Activated CD4-positive, alpha-beta T cell treated with anti-CD3 and anti-CD28 coated beads, Interleukin-2, amount 10 ng/mL, durations not matched to agents 7 days and 5 days (primary cell): ENCODE data around the gene ELMO2. TPM values are rescaled to one million over a fixed set of nuclear protein-coding genes. Genes with fewer than 3 reads are reported as not detected.
A peak's percentile ranks its signal among the peaks of the same experiment; 100 is the strongest.
"Not testable (repeated sequence)": the region's sequence is repeated elsewhere in the genome, so short reads cannot be mapped to it uniquely, and the experiment has no call there.

Experiments used
- CTCF ChIA-PET: fragments of 350-600 bp; sonication (Branson Sonifier 250); formaldehyde crosslinking; loops from one replicate; lab custom pipeline; 2021; ENCODE audit warnings: antibody characterized with exemption; lab: Charles Lee
- POLR2A ChIA-PET: fragments of 350-600 bp; sonication (Branson Sonifier 250); formaldehyde crosslinking; loops from one replicate; lab custom pipeline; 2021; ENCODE audit warnings: antibody characterized with exemption; lab: Charles Lee
- DNase-seq: peaks from one replicate; pipeline ENCODE4 v3.0.0-alpha.2; 2020
- H3K27ac Mint-ChIP-seq: one replicate; pipeline ENCODE4 v1.8.0; 2021; ENCODE audit warnings: mild to moderate bottlenecking, moderate library complexity, mixed read lengths
- H3K27me3 Mint-ChIP-seq: one replicate; pipeline ENCODE4 v1.8.0; 2021; ENCODE audit warnings: mixed read lengths
- H3K36me3 Mint-ChIP-seq: one replicate; pipeline ENCODE4 v1.8.0; 2021; ENCODE audit warnings: low read depth, mixed read lengths
- H3K4me1 Mint-ChIP-seq: one replicate; pipeline ENCODE4 v1.8.0; 2021; ENCODE audit warnings: mixed read lengths
- H3K4me3 Mint-ChIP-seq: one replicate; pipeline ENCODE4 v1.8.0; 2021; ENCODE audit warnings: mild to moderate bottlenecking, moderate library complexity, mixed read lengths
- H3K9me3 Mint-ChIP-seq: one replicate; pipeline ENCODE4 v1.8.0; 2021; ENCODE audit warnings: mixed read lengths
- total RNA-seq, 2 experiments: library from RNA; stranded (reverse); gene quantifications; one replicate each; pipeline ENCODE4 v1.2.3, GENCODE V29; 2021

Gene ELMO2
- total RNA-seq, 2 experiments from 2014 or later = 71.3 to 75.2 TPM

- Mint-ChIP-seq H3K4me1 (peaks cover 72% of the 10 kb centered on the region), H3K36me3 (peaks cover 46% of the 10 kb centered on the region), H3K27me3 (no peaks in the 10 kb centered on the region), H3K9me3 (no peaks in the 10 kb centered on the region), H3K4me3 (peak overlapping the region; percentile 65), H3K27ac (peak overlapping the region; percentile 93)
- ChIA-PET POLR2A (interaction anchor here (0.6 kb wide), 2 partner anchors 37 to 544 kb away, joined by 3 read pairs; no protein-coding TSS in a partner anchor), CTCF (interaction anchor here (0.8 to 2.0 kb wide), 6 partner anchors 12 to 110 kb away, joined by 3 to 7 read pairs (median 3); no protein-coding TSS in a partner anchor)
- peak; percentile 62 for DNase-seq
These were observed 5.5 kb downstream of the ELMO2 start for GRCh38 chr20:46400828-46401477.

GRCh38 chr20:46400253-46400652 is 6.2 kb downstream of the ELMO2 start:
- H3K4me3 Mint-ChIP-seq = peak overlapping the region; percentile 65
- CTCF ChIA-PET = interaction anchor here (0.8 to 2.0 kb wide), 3 partner anchors 11 to 31 kb away, joined by 3 to 7 read pairs (median 4); no protein-coding TSS in a partner anchor
- POLR2A ChIA-PET = no interaction called here

GRCh38 chr20:46399401-46399800 is 7.0 kb downstream of the ELMO2 start:
- H3K36me3 Mint-ChIP-seq = peaks cover 44% of the 10 kb centered on the region
- no peak for DNase-seq
- peak overlapping the region; percentile 33 for H3K4me3 Mint-ChIP-seq

More at GRCh38 chr20:46400253-46400652, 6.2 kb downstream of the ELMO2 start:
- Mint-ChIP-seq H3K4me1 (peaks cover 73% of the 10 kb centered on the region), H3K9me3 (no peaks in the 10 kb centered on the region), H3K27me3 (no peaks in the 10 kb centered on the region), H3K27ac (peak overlapping the region; percentile 93), H3K36me3 (peaks cover 49% of the 10 kb centered on the region)
- DNase-seq = no peak

GRCh38 chr20:46398963-46399362 is 7.5 kb downstream of the ELMO2 start:
- H3K9me3 Mint-ChIP-seq = no peaks in the 10 kb centered on the region
- peak overlapping the region; percentile 15 for H3K4me3 Mint-ChIP-seq
- peaks cover 46% of the 10 kb centered on the region for H3K36me3 Mint-ChIP-seq
- no peak for DNase-seq
- peak overlapping the region; percentile 86 for H3K27ac Mint-ChIP-seq
- CTCF ChIA-PET = no interaction called here
- H3K4me1 Mint-ChIP-seq = peaks cover 63% of the 10 kb centered on the region
- no peaks in the 10 kb centered on the region for H3K27me3 Mint-ChIP-seq
- POLR2A ChIA-PET = no interaction called here

More at GRCh38 chr20:46399401-46399800, 7.0 kb downstream of the ELMO2 start:
- Mint-ChIP-seq H3K9me3 (no peaks in the 10 kb centered on the region), H3K4me1 (peaks cover 67% of the 10 kb centered on the region), H3K27ac (peak overlapping the region; percentile 86), H3K27me3 (no peaks in the 10 kb centered on the region)
- ChIA-PET CTCF (interaction anchor here (2.0 kb wide), 1 partner anchor 10 kb away, joined by 7 read pairs; no protein-coding TSS in a partner anchor), POLR2A (no interaction called here)

GRCh38 chr20:46396052-46396740 is 10.2 kb downstream of the ELMO2 start:
- no peak for DNase-seq
- Mint-ChIP-seq H3K4me3 (no peak overlapping the region), H3K36me3 (peaks cover 55% of the 10 kb centered on the region), H3K27me3 (no peaks in the 10 kb centered on the region), H3K27ac (no peak overlapping the region), H3K9me3 (no peaks in the 10 kb centered on the region), H3K4me1 (peaks cover 35% of the 10 kb centered on the region)
- CTCF ChIA-PET = interaction anchor here (0.8 kb wide), 1 partner anchor 14 kb away, joined by 4 read pairs; no protein-coding TSS in a partner anchor
- POLR2A ChIA-PET = no interaction called here

- ChIA-PET CTCF (interaction anchor here (0.8 kb wide), 2 partner anchors 11 to 13 kb away, joined by 3 to 4 read pairs; partner anchors contain the start of gene ELMO2), POLR2A (no interaction called here)
- H3K4me1 Mint-ChIP-seq = peaks cover 24% of the 10 kb centered on the region
- H3K9me3 Mint-ChIP-seq = no peaks in the 10 kb centered on the region
- H3K27ac Mint-ChIP-seq = no peak overlapping the region
- no peak overlapping the region for H3K4me3 Mint-ChIP-seq
- peaks cover 61% of the 10 kb centered on the region for H3K36me3 Mint-ChIP-seq
- H3K27me3 Mint-ChIP-seq = no peaks in the 10 kb centered on the region
- DNase-seq = no peak
These were observed 11.3 kb downstream of the ELMO2 start for GRCh38 chr20:46394872-46395760.

- peaks cover 56% of the 10 kb centered on the region for H3K36me3 Mint-ChIP-seq
- CTCF ChIA-PET = interaction anchor here (0.8 kb wide), 1 partner anchor 13 kb away, joined by 3 read pairs; the partner anchor contains the start of gene ELMO2
- no peak overlapping the region for H3K4me3 Mint-ChIP-seq
- no peaks in the 10 kb centered on the region for H3K27me3 Mint-ChIP-seq
- no peak for DNase-seq
- POLR2A ChIA-PET = no interaction called here
- H3K4me1 Mint-ChIP-seq = peaks cover 14% of the 10 kb centered on the region
- H3K9me3 Mint-ChIP-seq = no peaks in the 10 kb centered on the region
- no peak overlapping the region for H3K27ac Mint-ChIP-seq
These were observed 12.4 kb downstream of the ELMO2 start for GRCh38 chr20:46393967-46394366.

- no peak for DNase-seq
- Mint-ChIP-seq H3K27me3 (no peaks in the 10 kb centered on the region), H3K36me3 (peaks cover 66% of the 10 kb centered on the region), H3K9me3 (no peaks in the 10 kb centered on the region), H3K27ac (no peak overlapping the region), H3K4me1 (no peaks in the 10 kb centered on the region), H3K4me3 (no peak overlapping the region)
- ChIA-PET POLR2A (no interaction called here), CTCF (interaction anchor here (1.5 to 2.4 kb wide), 3 partner anchors 11 to 22 kb away, joined by 4 to 7 read pairs (median 5); no protein-coding TSS in a partner anchor)
These were observed 17.5 kb downstream of the ELMO2 start for GRCh38 chr20:46388937-46389336.

GRCh38 chr20:46388201-46388836 is 18.1 kb downstream of the ELMO2 start:
- Mint-ChIP-seq H3K9me3 (no peaks in the 10 kb centered on the region), H3K27ac (no peak overlapping the region), H3K27me3 (no peaks in the 10 kb centered on the region), H3K4me3 (no peak overlapping the region), H3K4me1 (no peaks in the 10 kb centered on the region), H3K36me3 (peaks cover 67% of the 10 kb centered on the region)
- POLR2A ChIA-PET = no interaction called here
- DNase-seq = no peak
- CTCF ChIA-PET = interaction anchor here (2.4 kb wide), 1 partner anchor 12 kb away, joined by 7 read pairs; no protein-coding TSS in a partner anchor

GRCh38 chr20:46387054-46387453 is 19.4 kb downstream of the ELMO2 start:
- H3K36me3 Mint-ChIP-seq = peaks cover 60% of the 10 kb centered on the region
- DNase-seq, H3K27me3 Mint-ChIP-seq, POLR2A ChIA-PET, H3K9me3 Mint-ChIP-seq, H3K4me1 Mint-ChIP-seq, H3K27ac Mint-ChIP-seq, H3K4me3 Mint-ChIP-seq: not testable (repeated sequence)
- CTCF ChIA-PET = interaction anchor here (1.2 to 1.9 kb wide), 2 partner anchors 13 to 22 kb away, joined by 3 to 6 read pairs; no protein-coding TSS in a partner anchor

- ChIA-PET POLR2A (no interaction called here), CTCF (interaction anchor here (0.6 to 1.0 kb wide), 2 partner anchors 8 to 24 kb away, joined by 3 read pairs; no protein-coding TSS in a partner anchor)
- no peaks in the 10 kb centered on the region for H3K9me3 Mint-ChIP-seq
- H3K4me1 Mint-ChIP-seq = no peaks in the 10 kb centered on the region
- H3K36me3 Mint-ChIP-seq = peaks cover 55% of the 10 kb centered on the region
- peak overlapping the region; percentile 10 for H3K27ac Mint-ChIP-seq
- H3K27me3 Mint-ChIP-seq = no peaks in the 10 kb centered on the region
- no peak for DNase-seq
- no peak overlapping the region for H3K4me3 Mint-ChIP-seq
These were observed 27.9 kb downstream of the ELMO2 start for GRCh38 chr20:46378412-46379009.
